CD4-positive, alpha-beta T cell treated with Interleukin-6 for 4 hours (primary cell): Measurements from ENCODE around the gene HEMK1.

Experiments used
- DNase-seq: peaks from one replicate; pipeline ENCODE4 v3.0.0-alpha.2; 2020; ENCODE audit warnings: mixed read lengths

The HEMK1 gene

DNA sequence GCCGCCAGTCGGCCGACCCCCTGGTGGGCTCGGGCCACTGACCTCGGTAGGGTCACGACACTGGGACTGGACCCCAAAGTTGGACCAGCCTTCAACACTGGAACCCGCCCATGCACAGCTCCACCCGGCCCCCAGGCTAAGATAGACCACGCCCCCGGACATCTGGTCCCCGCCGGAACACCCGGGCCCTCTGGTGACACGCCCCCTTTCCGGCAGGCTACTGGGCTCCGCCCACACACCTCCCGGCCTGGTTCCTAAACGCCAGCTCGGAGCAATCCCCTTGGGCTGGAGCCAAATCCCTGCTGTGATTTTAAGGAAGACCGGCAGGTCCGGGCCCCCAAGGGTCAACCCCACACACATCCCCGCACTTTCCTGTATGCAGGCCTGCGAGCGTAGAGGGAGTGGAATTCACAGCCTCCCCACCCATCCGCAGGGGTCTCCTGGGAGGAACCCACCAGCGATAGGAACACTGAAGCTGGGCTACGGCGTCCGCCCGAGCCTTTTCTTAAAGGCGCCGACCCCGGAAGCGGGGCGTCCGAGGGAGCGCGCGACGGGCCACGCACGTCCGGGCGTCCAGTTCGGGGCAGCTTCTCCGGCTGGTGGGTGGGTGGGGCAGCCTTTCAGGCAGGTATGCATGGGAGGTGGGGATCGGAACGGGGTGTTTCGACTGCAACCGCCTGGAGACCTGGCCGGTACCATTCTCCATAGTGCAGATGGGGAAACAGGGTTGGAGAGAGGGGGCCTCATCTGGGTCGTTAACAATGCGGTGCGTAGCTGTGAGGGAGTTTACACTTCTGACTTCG, at the start of gene HEMK1:
Gene HEMK1, plus strand, starts transcription at position 576 of the 803 bp plus-strand sequence. CDS start 1,583 bp downstream, outside the sequence.
- peak; percentile 97 for DNase-seq

DNA sequence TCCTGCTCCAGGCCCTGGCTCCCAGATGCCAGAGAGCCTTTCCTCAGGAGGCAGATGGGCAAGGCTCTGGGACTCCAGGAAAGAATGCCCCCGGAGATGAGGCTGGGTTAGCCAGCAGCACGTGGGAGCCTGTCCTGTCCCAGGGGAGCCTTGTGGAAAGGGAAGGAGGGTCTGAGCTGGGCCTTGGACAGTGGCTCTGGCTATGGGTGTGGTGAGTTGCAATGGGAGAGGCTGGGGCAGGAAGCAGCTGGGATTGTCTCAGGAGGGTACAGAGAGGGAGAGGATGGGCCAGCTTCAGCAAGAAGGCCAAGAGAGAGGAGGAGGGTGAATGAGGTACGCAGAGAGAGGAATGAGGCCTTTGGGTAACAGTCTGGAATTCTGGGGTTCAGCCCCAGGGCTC, 48.5 kb upstream of the HEMK1 start:
- DNase-seq = no peak

DNA sequence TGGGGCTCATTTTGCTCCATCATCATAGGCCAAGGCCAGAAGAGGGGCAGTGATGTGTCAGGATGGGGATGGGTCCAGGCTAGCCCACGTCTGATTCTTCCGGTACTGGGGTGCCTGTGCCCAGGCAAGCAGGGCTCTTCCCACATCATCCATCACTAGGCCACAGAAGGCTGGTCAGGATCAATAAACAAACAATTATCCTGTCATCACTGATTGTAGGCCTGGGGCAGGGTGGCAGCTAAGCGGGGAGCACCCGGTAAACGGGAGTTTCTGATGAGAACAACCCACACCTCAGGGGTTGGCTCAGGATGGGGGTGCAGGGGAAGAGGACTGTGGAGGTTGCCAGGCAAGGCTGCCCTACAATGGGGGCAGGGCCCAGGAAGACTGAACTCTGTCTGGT, 47.8 kb upstream of the HEMK1 start:
- no peak for DNase-seq

GRCh38 chr3:50523279-50523811, 46.0 kb upstream of the HEMK1 start:
- no peak for DNase-seq

DNA sequence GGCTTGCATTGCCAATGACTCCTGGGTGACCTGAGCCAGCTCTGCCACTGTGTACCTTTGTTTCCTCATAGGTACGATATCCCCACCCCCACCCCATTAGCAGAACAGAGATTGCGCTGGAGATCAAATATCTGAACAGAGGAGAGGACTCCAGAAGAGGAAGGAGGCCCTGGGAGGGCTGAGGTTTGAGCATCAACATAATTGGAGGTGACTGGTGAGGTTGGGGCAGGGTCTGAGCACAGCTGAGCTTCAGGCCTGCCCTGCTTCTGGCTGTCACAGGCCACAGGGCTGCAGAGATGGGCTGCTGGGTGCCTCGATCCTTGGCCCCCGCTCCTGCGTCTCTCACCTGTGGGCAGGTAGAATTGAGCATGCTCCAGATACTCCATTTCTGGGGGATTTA, 44.6 kb upstream of the HEMK1 start:
- DNase-seq = no peak

- no peak for DNase-seq
Observed at GRCh38 chr3:50525191-50525910, 44.0 kb upstream of the HEMK1 start.

- peak; percentile 34 for DNase-seq
Observed at GRCh38 chr3:50525987-50526386, 43.3 kb upstream of the HEMK1 start.

- no peak for DNase-seq
Observed at GRCh38 chr3:50530001-50530970, 39.0 kb upstream of the HEMK1 start.

DNA sequence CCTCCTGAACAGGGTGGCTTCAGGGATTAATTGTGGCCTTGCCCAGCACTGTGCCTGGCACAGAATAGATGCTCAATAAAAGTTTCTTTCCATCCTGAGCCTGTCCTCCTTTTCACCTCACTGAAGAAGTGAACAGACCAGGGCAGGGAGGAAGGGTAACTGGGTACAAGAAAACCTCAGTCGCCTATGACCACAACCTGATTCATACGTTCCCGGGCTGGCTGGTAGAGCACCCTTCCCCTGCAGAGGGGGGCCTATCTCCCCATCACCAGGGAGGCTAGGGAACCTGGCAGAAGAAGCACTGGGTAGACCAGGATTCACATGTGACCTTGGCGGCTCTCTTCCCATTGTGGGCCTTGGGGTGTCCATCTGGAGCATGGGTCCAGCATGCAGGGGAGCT, 38.1 kb upstream of the HEMK1 start:
- DNase-seq = no peak

DNA sequence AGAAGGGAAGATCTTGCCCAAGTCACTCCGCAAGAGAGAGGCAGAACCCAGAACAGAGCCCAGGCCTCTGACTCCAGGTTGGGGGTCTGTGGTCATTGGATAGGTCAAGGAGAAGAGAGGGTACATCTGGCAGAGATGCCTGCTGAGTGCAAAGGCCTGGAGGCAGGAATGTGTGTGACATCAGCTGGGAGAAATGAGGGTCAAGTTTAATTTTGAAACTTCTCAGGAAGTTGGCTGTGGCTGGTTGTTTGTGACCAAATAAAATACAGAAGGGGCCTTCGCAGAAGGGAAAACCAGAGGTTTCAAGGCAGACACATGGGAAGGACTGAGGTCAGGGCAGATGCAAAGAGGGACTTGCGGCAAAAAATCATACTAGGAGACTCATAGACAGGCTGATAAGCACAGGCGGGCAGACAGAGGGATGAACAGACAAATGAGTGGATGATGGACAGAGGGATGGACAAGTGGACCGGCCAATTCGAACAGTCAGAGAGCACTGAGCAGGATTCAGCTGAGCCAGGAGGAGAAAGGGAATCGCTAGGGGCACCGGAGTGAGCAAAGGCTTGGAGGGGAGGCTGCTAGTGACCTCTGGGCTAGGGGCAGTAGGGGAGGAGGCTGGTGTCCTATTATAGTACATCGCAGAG, 37.1 kb upstream of the HEMK1 start:
- DNase-seq = no peak

GRCh38 chr3:50533316-50533715, 36.0 kb upstream of the HEMK1 start:
- DNase-seq = no peak

- no peak for DNase-seq
Observed at GRCh38 chr3:50533807-50534461, 35.4 kb upstream of the HEMK1 start.

DNA sequence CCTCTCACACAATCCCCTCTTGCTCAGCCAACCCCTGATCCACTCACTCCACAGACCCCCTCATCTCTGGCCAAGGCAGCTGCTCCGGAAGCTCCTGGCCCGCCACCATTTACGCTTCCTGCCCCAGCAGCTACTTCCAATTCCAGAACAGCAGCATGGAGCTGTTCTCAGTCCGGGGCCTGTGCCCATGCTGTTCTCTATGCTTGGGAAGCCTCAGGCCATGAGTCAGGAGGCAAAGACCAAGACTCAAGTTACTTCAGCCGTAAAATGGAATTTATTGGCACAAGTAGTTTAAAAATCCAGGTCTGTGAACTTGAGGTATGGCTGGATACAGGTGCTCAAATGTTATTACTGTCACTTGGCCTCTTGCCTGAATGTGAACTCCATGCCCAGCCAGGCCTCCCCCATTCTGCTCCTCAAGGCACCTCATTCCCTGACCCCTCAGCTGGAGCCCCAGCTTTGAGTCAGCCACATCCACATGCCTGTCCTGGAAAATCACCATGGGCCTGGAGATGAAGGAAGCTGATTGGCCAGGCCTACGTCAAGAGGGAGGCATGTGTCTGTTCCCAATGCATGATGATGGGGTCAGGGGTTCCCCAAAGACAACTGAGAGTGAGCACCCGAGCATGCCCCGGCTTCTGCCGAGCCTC, 34.5 kb upstream of the HEMK1 start:
- DNase-seq = no peak

DNA sequence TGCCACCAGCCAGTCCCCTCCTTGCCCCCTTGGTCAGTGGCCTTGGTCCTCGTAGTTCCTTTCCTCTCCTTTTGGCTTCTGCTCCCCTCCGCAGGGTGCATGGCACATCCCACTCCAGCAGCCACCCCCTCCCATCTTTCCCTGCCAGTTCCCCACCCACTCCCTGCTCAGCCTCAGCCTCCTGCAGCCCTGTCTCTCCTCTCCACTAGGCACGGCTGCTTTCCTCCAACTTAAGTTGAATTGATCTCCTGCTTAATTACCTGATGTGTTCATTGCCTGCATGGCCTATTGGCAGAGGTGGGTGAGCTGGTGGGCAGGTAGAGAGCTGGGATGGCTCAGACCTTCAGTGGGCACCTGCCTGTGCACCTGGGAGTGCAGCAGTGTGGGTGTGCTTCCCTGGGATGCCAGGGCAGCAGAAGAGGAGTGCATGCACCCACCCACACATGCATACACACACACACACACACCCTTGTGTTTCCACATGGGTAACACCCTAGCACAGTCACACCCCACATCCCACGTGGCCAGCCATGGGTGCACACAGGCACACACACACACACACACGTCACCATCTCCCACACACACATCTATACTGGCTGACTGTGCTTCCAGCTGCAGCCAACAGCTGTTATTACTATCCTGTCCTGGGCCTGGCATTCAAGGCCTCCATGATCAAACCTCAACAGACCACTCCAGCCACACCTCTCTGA, 32.7 kb upstream of the HEMK1 start:
- DNase-seq = no peak

GRCh38 chr3:50537421-50538129, 31.7 kb upstream of the HEMK1 start:
- no peak for DNase-seq

DNA sequence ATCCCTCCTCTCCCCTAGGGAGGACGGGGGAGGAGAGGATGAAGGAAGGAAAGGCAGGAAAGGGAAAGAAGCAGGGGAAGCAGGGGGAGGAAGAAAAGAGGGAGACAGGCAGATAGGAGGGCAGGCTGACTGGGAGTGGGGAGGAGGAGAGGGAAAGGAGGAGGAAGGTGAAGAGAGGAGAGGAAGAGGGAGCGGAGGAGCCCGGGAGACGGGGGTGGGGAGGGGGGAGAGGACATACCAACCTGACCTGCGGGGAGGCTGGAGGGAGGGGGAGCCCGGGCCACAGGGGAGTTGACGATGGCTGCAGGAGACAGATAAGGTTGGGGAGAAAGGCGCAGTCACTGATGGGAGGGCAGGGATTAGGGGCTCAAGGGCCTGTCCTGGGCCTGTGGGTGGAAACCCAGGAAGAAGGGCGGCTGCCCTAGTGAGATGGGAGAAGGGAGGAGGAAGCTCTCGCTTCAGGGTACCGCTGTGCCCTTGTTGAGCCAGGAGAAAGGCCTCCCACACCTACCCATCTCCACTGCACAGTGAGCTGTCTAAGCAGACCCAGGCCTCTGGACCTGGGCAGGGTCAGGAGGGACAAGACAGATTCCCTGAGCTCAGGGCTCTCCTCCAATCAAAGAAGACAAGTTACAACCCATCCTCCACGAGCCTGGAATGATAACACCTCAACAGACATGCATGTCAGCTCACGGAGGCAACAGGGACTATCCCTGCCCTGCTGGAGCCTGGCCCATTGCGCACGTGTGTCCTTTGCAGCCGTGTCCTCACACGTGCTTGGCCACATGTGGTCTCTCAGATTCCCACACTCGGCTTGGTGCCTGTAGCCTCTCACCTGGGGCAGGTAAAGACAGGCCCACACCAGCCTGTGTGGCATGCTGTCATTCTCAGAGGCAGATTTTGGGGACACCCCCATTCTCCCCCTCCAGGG, 29.7 kb upstream of the HEMK1 start:
- DNase-seq = no peak

- peak; percentile 68 for DNase-seq
Observed at GRCh38 chr3:50542177-50543034, 26.9 kb upstream of the HEMK1 start.

GRCh38 chr3:50545781-50546180, 23.5 kb upstream of the HEMK1 start:
- no peak for DNase-seq
